ENCODE results near the gene ADAMTS2.

DNA sequence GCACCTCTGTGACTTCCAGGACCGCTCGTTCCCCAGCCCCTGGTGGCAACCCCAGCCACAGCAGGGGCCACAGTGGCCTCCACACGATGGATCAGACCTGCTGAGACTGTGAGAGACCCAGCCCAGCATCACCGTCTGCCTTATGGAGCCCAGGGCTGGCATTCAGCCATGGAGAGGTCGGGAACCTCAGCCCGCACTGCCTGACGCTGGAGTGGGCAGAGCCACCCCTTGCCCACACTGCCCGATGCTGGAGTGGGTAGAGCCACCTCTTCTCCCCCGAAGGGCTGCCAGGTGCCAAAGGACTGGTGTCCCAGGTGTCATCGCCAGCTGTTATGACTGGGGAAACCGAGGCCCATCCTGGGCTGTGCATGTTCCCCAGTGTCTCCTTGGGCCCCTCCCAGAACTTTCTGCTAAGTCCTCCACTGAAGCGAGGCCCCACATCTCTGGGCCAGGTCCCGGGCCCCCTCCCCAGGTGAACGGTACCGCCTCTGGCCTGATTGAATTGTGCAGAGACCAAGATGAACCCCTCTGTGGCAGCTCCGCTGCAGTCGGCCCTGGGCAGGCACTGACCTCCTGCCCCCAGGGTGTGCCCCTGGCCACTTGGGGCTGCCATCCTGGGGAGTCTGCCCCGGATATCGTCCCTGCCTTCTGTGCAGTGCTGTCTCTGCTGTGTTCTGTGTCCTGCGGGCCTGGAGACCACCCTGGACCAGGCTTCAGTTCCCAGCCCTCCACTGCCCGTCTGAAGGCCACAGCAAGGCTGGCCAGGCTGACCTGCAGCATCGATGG lies 137.1 kb downstream of the ADAMTS2 start:
- TF ChIP-seq CTCF (IDR thresholded peaks at IDR 0.05 in 8 of 11, conservative IDR thresholded peaks at IDR 0.05 in 3 of 11) = no peak
- TF ChIP-seq POLR2A (IDR thresholded peaks at IDR 0.05) = no peak
- TF ChIP-seq POLR2AphosphoS5 (IDR thresholded peaks at IDR 0.05) = no peak
